GM19193 (cell line): ENCODE results near the gene MYO15A.

Experiments used
- POLR2A ChIP-seq: IDR thresholded peaks from 4 replicates; pipeline ENCODE4 v1.6.1; 2011; ENCODE audit not compliant: insufficient read depth, insufficient read length; ENCODE audit errors: extremely low read depth

MYO15A gene

GRCh38 chr17:18093616-18094408 lies 14.7 kb upstream of the MYO15A start:
- no peak for TF ChIP-seq POLR2A

- TF ChIP-seq POLR2A, result no peak
These were observed 14.1 kb upstream of the MYO15A start for GRCh38 chr17:18094409-18094807.

- no peak for TF ChIP-seq POLR2A
These were observed 9.0 kb upstream of the MYO15A start for GRCh38 chr17:18099516-18099915.

- no peak for TF ChIP-seq POLR2A
These were observed 7.9 kb upstream of the MYO15A start for GRCh38 chr17:18100616-18101015.

GRCh38 chr17:18101828-18102227 lies 6.7 kb upstream of the MYO15A start:
- no peak for TF ChIP-seq POLR2A

GRCh38 chr17:18102640-18103039 lies 5.9 kb upstream of the MYO15A start:
- TF ChIP-seq POLR2A, result no peak

GRCh38 chr17:18105027-18105426 lies 3.5 kb upstream of the MYO15A start:
- TF ChIP-seq POLR2A, result no peak

GRCh38 chr17:18105595-18105994 lies 3.0 kb upstream of the MYO15A start:
- no peak for TF ChIP-seq POLR2A

- TF ChIP-seq POLR2A, result no peak
These were observed 2.3 kb upstream of the MYO15A start for GRCh38 chr17:18106211-18106610.

GRCh38 chr17:18107061-18107790 lies 1.3 kb upstream of the MYO15A start:
- TF ChIP-seq POLR2A, result no peak

GRCh38 chr17:18107971-18108370 lies 585 bp upstream of the MYO15A start:
- no peak for TF ChIP-seq POLR2A

GRCh38 chr17:18109935-18110485 lies 1.5 kb downstream of the MYO15A start:
- peak; percentile 5 for TF ChIP-seq POLR2A

- TF ChIP-seq POLR2A, result no peak
These were observed 2.1 kb downstream of the MYO15A start for GRCh38 chr17:18110636-18111145.

GRCh38 chr17:18111330-18111971 lies 2.9 kb downstream of the MYO15A start:
- TF ChIP-seq POLR2A, result no peak

GRCh38 chr17:18115517-18115916 lies 7.0 kb downstream of the MYO15A start:
- no peak for TF ChIP-seq POLR2A
